Omental fat pad (tissue), 4 donors: ENCODE results near the gene CBFA2T2. TPM values are rescaled to one million over a fixed set of nuclear protein-coding genes. Genes with fewer than 3 reads are reported as not detected.

Experiments used
- ATAC-seq: fragments of 150-250 bp; one replicate; pipeline ENCODE4 v1.9.1; 2016; ENCODE audit warnings: mild to moderate bottlenecking, moderate library complexity; ENCODE audit not compliant: low FRiP score
- DNase-seq: peaks from one replicate; pipeline ENCODE4 v3.0.0-alpha.2; 2019; ENCODE audit warnings: low spot score
- CTCF ChIP-seq, 3 donors: fragments of 450-650 bp; IDR thresholded peaks; one replicate each; pipeline ENCODE4 v1.5.1; 2016 to 2017; ENCODE audit warnings: antibody characterized with exemption in 3 of 3, mild to moderate bottlenecking in 3 of 3, moderate library complexity in 2 of 3
- total RNA-seq, 4 donors: library from RNA; depleted of rRNA; stranded (reverse); fragments of >200 nt; gene quantifications; one replicate each; pipeline ENCODE4 v1.1.0, GENCODE V29; 2016

The CBFA2T2 gene
- total RNA-seq, 4 donors from 2014 or later: 5.8 to 11.8 (median 10.0) TPM

GRCh38 chr20:33677991-33678702 is 188.3 kb downstream of the CBFA2T2 start:
- ATAC-seq (no peak), DNase-seq (no peak)
- no peak for TF ChIP-seq CTCF (IDR thresholded peaks at IDR 0.05)

GRCh38 chr20:33679758-33680485 is 190.0 kb downstream of the CBFA2T2 start:
- DNase-seq: no peak
- no peak for ATAC-seq
- TF ChIP-seq CTCF (IDR thresholded peaks at IDR 0.05): no peak

GRCh38 chr20:33680686-33681085 is 190.8 kb downstream of the CBFA2T2 start:
- no peak for DNase-seq
- no peak for TF ChIP-seq CTCF (IDR thresholded peaks at IDR 0.05)
- ATAC-seq: no peak

DNA sequence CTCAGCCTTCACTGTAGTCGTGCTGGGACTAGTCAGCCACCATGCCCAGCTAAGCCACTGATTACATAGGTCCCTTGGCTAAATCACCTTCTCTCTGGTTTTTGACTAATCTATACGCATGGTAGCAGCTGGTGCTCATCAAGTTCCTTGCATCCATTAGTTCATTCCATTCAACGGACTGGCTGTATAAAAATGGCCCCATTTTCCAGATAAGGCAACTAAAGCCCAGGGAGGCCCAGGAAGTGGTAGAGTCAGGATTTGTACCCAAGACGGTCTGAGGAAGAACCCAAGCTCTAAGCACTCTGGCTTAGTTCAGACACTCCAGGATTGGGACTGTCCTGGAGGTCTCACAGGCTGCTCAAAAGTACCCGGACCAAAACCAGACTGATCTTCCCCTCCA is 191.4 kb downstream of the CBFA2T2 start:
- no peak for TF ChIP-seq CTCF (IDR thresholded peaks at IDR 0.05)
- ATAC-seq (no peak), DNase-seq (no peak)

DNA sequence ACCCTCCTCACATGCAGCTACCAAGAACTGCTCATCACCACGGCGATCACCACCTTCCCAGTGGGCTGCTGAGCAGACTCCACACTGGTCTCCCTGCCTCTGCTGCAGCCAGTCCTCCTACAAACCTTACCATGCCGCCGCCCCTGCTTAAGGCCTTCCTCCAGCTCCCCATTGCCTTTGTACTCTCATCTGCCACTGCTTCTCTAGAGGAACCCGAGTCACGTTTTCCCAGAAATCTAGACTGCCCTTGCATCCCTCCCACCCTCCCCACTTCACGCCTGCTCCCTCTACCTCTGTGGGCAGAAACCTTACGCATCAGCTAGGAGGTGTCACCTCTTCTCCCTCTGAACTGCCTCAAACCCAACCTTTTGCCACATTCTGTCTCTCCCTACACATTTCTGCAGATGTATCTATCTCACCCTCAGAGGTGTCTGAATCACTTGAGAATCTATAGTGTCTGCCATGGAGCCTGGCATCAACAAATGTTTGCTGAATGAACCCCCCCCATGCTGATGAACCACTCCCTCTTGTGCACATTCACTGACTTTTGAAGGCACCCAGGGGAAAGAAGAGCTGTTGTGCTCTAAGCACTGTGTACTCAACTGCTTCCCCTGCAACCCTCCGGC is 191.9 kb downstream of the CBFA2T2 start:
- no peak for TF ChIP-seq CTCF (IDR thresholded peaks at IDR 0.05)
- DNase-seq (no peak), ATAC-seq (no peak)

- DNase-seq: no peak
- TF ChIP-seq CTCF (IDR thresholded peaks at IDR 0.05): no peak
- no peak for ATAC-seq
Observed at GRCh38 chr20:33684533-33685327, 194.8 kb downstream of the CBFA2T2 start.
